Uterus (tissue), 2 donors: Measurements from ENCODE around the gene FOXC2.

Source experiments
- POLR2A ChIP-seq, 2 donors: fragments of 450-650 bp; IDR thresholded peaks; one replicate each; pipeline ENCODE4 v1.6.1; 2016; ENCODE audit warnings: antibody characterized with exemption in 2 of 2, mild to moderate bottlenecking in 1 of 2, moderate library complexity in 1 of 2
- TF ChIP-seq, protein P1 (sequence below), 4 experiments: fragments of 200-600 bp in 2 of 4; fragments of 450-650 bp in 2 of 4; sonication (generic) in 2 of 4; IDR thresholded peaks; one replicate each; pipeline ENCODE4 v1.5.1; 2016 to 2019; ENCODE audit warnings: antibody characterized with exemption in 4 of 4, mild to moderate bottlenecking in 2 of 4, moderate library complexity in 1 of 4

DNA sequence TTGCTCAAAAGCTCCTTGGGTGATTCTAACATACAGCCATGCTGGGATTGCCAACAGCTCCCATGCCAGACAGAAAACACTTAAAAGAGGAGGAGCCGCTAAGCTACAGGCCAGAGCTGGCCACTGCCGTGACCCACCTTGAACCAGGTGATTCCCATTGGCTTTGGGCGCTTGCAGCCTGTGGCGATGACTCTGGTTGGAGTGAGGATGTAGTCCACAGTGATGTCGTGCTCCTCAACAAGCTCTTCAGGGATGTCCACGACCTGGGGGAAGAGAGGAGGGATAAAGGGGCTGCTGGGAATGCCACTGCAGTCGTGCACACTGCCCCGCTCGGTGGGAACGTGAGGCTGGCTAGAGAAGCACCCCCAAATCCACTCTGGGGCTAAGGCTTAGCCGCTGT is 25.1 kb upstream of the FOXC2 start:
- TF ChIP-seq, protein P1, sequence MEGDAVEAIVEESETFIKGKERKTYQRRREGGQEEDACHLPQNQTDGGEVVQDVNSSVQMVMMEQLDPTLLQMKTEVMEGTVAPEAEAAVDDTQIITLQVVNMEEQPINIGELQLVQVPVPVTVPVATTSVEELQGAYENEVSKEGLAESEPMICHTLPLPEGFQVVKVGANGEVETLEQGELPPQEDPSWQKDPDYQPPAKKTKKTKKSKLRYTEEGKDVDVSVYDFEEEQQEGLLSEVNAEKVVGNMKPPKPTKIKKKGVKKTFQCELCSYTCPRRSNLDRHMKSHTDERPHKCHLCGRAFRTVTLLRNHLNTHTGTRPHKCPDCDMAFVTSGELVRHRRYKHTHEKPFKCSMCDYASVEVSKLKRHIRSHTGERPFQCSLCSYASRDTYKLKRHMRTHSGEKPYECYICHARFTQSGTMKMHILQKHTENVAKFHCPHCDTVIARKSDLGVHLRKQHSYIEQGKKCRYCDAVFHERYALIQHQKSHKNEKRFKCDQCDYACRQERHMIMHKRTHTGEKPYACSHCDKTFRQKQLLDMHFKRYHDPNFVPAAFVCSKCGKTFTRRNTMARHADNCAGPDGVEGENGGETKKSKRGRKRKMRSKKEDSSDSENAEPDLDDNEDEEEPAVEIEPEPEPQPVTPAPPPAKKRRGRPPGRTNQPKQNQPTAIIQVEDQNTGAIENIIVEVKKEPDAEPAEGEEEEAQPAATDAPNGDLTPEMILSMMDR (IDR thresholded peaks at IDR 0.05) = no peak
- no peak for TF ChIP-seq POLR2A (IDR thresholded peaks at IDR 0.05)
